Measurements from ENCODE around the gene STX1B.

Gene STX1B

GRCh38 chr16:30983289-30983889 is 27.0 kb downstream of the STX1B start:
- no peak overlapping the region for H3K9ac ChIP-seq (ENCODE audit: low read length)
- H3K9me2 ChIP-seq (replicated peaks; ENCODE audit: insufficient read depth, low read length), result no peaks in the 10 kb centered on the region
- no peaks in the 10 kb centered on the region for H3K79me2 ChIP-seq (ENCODE audit: insufficient read depth, low read length)
- no peak overlapping the region for H3K27ac ChIP-seq (ENCODE audit: low read depth, low read length)
- no peaks in the 10 kb centered on the region for H3K9me3 ChIP-seq (ENCODE audit: insufficient read depth, low read length)
- no peaks in the 10 kb centered on the region for H3K27me3 ChIP-seq (ENCODE audit: low read length)
- TF ChIP-seq EZH2phosphoT487 (conservative IDR thresholded peaks at IDR 0.05; ENCODE audit: low read length) (no peak), CTCF (IDR thresholded peaks at IDR 0.05; ENCODE audit: insufficient read depth, low read length, poor library complexity, severe bottlenecking) (no peak)
- H3K4me3 ChIP-seq (ENCODE audit: insufficient read depth, low read length, poor library complexity, severe bottlenecking), result no peak overlapping the region
- no peak overlapping the region for H2AFZ ChIP-seq (ENCODE audit: low read depth, low read length, severe bottlenecking)
- H4K20me1 ChIP-seq (ENCODE audit: low read depth, low read length), result no peaks in the 10 kb centered on the region
- no peaks in the 10 kb centered on the region for H3K36me3 ChIP-seq (ENCODE audit: low read length)
- H3F3A ChIP-seq (ENCODE audit: insufficient read depth), result no peaks in the 10 kb centered on the region; the same call in 1 of the 2 replicates
- no peak overlapping the region for H3K4me2 ChIP-seq (ENCODE audit: low read depth, low read length, poor library complexity, severe bottlenecking)

GRCh38 chr16:30982548-30983288 is 27.7 kb downstream of the STX1B start:
- no peak overlapping the region for H3K9ac ChIP-seq (ENCODE audit: low read length)
- H3K27ac ChIP-seq (ENCODE audit: low read depth, low read length), result no peak overlapping the region
- no peaks in the 10 kb centered on the region for H3K9me2 ChIP-seq (replicated peaks; ENCODE audit: insufficient read depth, low read length)
- no peaks in the 10 kb centered on the region for H3K79me2 ChIP-seq (ENCODE audit: insufficient read depth, low read length)
- no peaks in the 10 kb centered on the region for H4K20me1 ChIP-seq (ENCODE audit: low read depth, low read length)
- H3K9me3 ChIP-seq (ENCODE audit: insufficient read depth, low read length), result no peaks in the 10 kb centered on the region
- no peaks in the 10 kb centered on the region for H3K27me3 ChIP-seq (ENCODE audit: low read length)
- H3K4me3 ChIP-seq (ENCODE audit: insufficient read depth, low read length, poor library complexity, severe bottlenecking), result no peak overlapping the region
- no peak overlapping the region for H2AFZ ChIP-seq (ENCODE audit: low read depth, low read length, severe bottlenecking)
- H3K36me3 ChIP-seq (ENCODE audit: low read length), result no peaks in the 10 kb centered on the region
- H3F3A ChIP-seq (ENCODE audit: insufficient read depth), result no peaks in the 10 kb centered on the region; the same call in 1 of the 2 replicates
- no peak overlapping the region for H3K4me2 ChIP-seq (ENCODE audit: low read depth, low read length, poor library complexity, severe bottlenecking)
- no peak for TF ChIP-seq CTCF (IDR thresholded peaks at IDR 0.05; ENCODE audit: insufficient read depth, low read length, poor library complexity, severe bottlenecking)
- TF ChIP-seq EZH2phosphoT487 (conservative IDR thresholded peaks at IDR 0.05; ENCODE audit: low read length), result no peak

GRCh38 chr16:30980959-30981358 is 29.5 kb downstream of the STX1B start:
- H3K9me2 ChIP-seq (replicated peaks; ENCODE audit: insufficient read depth, low read length), result no peaks in the 10 kb centered on the region
- TF ChIP-seq CTCF (IDR thresholded peaks at IDR 0.05; ENCODE audit: insufficient read depth, low read length, poor library complexity, severe bottlenecking), result no peak
- TF ChIP-seq EZH2phosphoT487 (conservative IDR thresholded peaks at IDR 0.05; ENCODE audit: low read length), result no peak
- no peaks in the 10 kb centered on the region; the same call in 1 of the 2 replicates for H3F3A ChIP-seq (ENCODE audit: insufficient read depth)
- H3K4me2 ChIP-seq (ENCODE audit: low read depth, low read length, poor library complexity, severe bottlenecking), result no peak overlapping the region
- no peak overlapping the region for H3K4me3 ChIP-seq (ENCODE audit: insufficient read depth, low read length, poor library complexity, severe bottlenecking)
- H3K79me2 ChIP-seq (ENCODE audit: insufficient read depth, low read length), result no peaks in the 10 kb centered on the region
- no peaks in the 10 kb centered on the region for H3K36me3 ChIP-seq (ENCODE audit: low read length)
- no peak overlapping the region for H3K27ac ChIP-seq (ENCODE audit: low read depth, low read length)
- H4K20me1 ChIP-seq (ENCODE audit: low read depth, low read length), result no peaks in the 10 kb centered on the region
- no peak overlapping the region for H3K9ac ChIP-seq (ENCODE audit: low read length)
- H3K9me3 ChIP-seq (ENCODE audit: insufficient read depth, low read length), result no peaks in the 10 kb centered on the region
- no peak overlapping the region for H2AFZ ChIP-seq (ENCODE audit: low read depth, low read length, severe bottlenecking)
- no peaks in the 10 kb centered on the region for H3K27me3 ChIP-seq (ENCODE audit: low read length)

Measured in SU-DHL-6 (cell line).